ENCODE data around the gene PCDH19.

The PCDH19 gene

DNA sequence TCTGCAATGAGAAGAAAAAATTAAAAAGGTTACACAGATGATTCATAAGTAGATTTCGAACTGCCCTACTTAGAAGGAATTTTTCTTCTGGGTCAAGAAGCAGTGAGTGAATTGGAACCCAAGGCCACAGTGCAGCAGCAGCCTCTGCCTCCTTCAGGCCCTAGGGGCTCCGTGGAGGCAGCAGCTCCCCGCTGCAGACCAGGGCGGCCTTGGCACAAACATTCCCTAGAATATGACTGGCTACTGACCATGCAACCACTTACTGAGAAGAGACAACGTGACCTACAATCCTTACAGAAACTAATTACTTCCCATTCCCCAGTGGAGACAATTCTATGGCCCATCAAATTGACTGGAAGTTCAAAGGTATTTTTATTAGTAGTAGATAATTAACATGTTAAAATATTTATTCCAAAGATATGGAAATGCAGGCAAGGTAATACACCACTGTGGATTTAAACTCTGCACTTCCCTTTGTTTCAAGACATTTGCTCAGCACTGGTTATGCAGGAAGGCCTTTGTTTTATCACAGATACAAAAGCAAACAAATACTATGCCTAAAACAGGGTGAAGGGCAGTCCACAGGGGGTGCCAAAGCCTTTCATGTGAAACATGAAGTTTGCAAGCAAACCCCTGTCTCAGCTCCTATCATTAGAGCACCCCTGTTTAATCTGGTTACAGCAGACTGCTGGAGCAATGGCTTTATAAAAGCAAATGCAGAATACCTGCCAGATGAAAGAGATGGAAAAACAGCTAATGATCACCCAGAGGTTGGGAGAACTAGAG, 59.2 kb downstream of the PCDH19 start:
- TF ChIP-seq, protein P1, sequence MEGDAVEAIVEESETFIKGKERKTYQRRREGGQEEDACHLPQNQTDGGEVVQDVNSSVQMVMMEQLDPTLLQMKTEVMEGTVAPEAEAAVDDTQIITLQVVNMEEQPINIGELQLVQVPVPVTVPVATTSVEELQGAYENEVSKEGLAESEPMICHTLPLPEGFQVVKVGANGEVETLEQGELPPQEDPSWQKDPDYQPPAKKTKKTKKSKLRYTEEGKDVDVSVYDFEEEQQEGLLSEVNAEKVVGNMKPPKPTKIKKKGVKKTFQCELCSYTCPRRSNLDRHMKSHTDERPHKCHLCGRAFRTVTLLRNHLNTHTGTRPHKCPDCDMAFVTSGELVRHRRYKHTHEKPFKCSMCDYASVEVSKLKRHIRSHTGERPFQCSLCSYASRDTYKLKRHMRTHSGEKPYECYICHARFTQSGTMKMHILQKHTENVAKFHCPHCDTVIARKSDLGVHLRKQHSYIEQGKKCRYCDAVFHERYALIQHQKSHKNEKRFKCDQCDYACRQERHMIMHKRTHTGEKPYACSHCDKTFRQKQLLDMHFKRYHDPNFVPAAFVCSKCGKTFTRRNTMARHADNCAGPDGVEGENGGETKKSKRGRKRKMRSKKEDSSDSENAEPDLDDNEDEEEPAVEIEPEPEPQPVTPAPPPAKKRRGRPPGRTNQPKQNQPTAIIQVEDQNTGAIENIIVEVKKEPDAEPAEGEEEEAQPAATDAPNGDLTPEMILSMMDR (IDR thresholded peaks at IDR 0.05; ENCODE audit: low read depth, low read length) = no peak
- H3K4me3 ChIP-seq (ENCODE audit: low read depth, low read length) = no peak overlapping the region
- in situ Hi-C loops (cut with HindIII; ENCODE audit: low sequenced_read_pairs) = no loop called here
- no peak for DNase-seq (ENCODE audit: low read depth, low spot score)

DNA sequence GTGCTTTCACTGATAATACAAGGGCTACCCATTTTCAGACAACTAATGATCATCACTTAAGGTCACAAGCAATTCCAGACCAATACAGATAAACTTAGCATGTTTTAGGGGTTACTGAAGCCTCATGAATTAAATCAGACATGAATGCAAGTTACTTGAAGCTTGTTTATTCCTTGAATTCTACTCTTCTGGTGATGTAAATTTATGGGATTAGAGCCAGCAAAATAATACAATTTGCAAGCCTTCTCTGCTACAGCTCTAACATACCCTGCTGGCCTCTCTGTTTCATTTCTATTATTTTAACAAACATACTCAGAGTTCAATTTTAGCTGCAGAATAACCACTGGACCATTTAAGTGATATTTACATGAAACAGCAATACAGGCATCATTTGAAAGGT, 60.7 kb downstream of the PCDH19 start:
- TF ChIP-seq, protein P1 (IDR thresholded peaks at IDR 0.05; ENCODE audit: low read depth, low read length) = no peak
- no peak overlapping the region for H3K4me3 ChIP-seq (ENCODE audit: low read depth, low read length)
- DNase-seq (ENCODE audit: low read depth, low spot score) = no peak
- in situ Hi-C loops (cut with HindIII; ENCODE audit: low sequenced_read_pairs) = no loop called here

DNA sequence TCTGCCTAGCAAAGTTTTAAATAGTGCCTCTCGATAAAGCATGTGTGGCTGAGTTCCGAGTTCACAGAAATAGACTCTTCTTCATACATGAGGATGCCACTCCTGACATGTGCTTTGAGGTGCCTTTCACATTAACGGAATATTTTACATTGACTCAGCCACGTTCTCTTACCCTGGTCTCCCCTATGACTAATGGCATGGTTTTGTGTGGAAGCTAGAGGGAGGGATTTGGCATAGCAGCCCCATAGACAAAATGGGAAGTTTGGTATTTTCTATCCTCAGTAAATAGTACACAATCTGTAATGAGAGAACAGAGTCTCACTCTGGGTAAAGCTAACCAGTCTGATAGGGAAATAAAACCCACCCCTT, 68.9 kb downstream of the PCDH19 start:
- TF ChIP-seq, protein P1 (IDR thresholded peaks at IDR 0.05; ENCODE audit: low read depth, low read length) = no peak
- in situ Hi-C loops (cut with HindIII; ENCODE audit: low sequenced_read_pairs) = no loop called here

DNA sequence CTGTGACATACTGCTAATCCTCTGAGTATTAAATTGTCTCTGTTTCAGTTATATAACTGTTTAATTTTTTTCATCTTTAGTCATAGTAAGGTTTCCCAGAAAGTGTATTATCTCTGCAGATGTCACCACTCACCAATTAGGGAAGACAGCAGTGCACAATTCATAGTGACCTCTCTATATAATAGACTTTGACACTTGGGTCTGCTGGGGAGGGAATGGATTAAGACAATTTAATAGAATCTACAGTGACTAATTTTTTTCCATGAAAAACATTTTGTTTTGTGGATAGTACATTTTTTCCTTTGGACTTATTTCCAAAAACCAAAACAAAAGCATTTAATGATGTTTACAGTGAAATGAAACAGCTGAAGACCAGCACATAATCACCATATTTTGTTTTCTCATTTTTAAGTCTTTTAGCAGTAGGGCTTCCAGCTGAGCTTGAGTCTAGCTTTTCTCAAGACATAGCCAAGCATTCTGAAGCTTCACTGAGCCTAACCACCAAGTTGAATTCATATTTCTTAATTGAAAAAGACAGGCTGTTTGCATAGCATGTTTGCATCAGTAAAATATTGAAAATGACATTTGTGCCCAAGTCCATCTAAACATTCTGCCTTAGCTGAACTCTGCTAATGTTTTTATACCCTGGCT, 69.5 kb downstream of the PCDH19 start:
- in situ Hi-C loops (cut with HindIII; ENCODE audit: low sequenced_read_pairs) = no loop called here
- TF ChIP-seq, protein P1 (IDR thresholded peaks at IDR 0.05; ENCODE audit: low read depth, low read length) = no peak
- DNase-seq (ENCODE audit: low read depth, low spot score) = no peak
- H3K4me3 ChIP-seq (ENCODE audit: low read depth, low read length) = no peak overlapping the region

More for the DNA sequence above, 68.9 kb downstream of the PCDH19 start:
- no peak for DNase-seq (ENCODE audit: low read depth, low spot score)
- H3K4me3 ChIP-seq (ENCODE audit: low read depth, low read length) = no peak overlapping the region

DNA sequence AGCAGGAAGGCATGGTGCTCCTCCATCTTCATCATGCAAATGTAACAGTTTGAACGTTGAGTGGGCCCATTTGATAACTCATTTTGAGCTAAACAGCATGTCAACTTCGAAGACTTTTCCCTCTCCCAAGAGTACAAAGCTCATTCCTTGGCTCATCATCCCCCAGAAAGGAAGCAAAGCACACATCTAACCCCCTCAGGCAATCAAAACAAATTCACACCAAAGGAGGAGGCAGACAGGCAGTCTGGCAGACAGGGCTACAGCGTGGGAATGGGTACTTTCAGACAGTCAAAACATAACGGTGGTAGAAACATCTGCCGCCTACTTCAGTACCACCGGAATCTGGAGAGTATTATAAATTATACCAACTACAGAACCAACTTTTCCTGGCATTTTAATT, 81.7 kb downstream of the PCDH19 start:
- TF ChIP-seq, protein P1 (IDR thresholded peaks at IDR 0.05; ENCODE audit: low read depth, low read length) = no peak
- no peak overlapping the region for H3K4me3 ChIP-seq (ENCODE audit: low read depth, low read length)
- in situ Hi-C loops (cut with HindIII; ENCODE audit: low sequenced_read_pairs) = no loop called here
- no peak for DNase-seq (ENCODE audit: low read depth, low spot score)

DNA sequence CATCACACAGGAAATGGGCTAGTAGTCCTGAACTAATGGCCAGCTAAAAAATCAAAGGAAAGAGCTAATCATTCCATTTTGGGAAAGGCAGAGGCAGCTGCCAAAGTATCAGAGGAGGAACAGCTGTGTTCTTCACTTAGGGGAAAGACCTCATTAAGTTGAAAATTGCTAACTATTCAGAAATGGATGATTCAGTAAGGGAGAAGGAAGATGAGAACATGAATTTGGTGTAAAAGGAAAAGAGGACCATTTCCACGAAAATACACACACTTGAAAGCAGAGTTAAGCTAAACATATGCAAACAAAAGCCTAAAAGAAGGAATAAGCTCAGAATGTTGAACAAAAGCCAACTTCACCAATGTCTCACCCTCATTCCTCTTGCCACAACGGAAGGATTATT, 90.4 kb downstream of the PCDH19 start:
- DNase-seq (ENCODE audit: low read depth, low spot score) = no peak
- no peak overlapping the region for H3K4me3 ChIP-seq (ENCODE audit: low read depth, low read length)
- in situ Hi-C loops (cut with HindIII; ENCODE audit: low sequenced_read_pairs) = no loop called here
- TF ChIP-seq, protein P1 (IDR thresholded peaks at IDR 0.05; ENCODE audit: low read depth, low read length) = no peak

Data from astrocyte of the spinal cord (primary cell).